NCI-H128 (cell line): ENCODE measurements around the gene UGT1A9.

Source experiments
- DNase-seq: peaks from one replicate; lab custom pipeline; 2025; ENCODE audit not compliant: unreplicated experiment; lab: John Stamatoyannopoulos, UW

UGT1A9 gene

GRCh38 chr2:233758141-233758540 is 86.4 kb downstream of the UGT1A9 start:
- no peak for DNase-seq

DNA sequence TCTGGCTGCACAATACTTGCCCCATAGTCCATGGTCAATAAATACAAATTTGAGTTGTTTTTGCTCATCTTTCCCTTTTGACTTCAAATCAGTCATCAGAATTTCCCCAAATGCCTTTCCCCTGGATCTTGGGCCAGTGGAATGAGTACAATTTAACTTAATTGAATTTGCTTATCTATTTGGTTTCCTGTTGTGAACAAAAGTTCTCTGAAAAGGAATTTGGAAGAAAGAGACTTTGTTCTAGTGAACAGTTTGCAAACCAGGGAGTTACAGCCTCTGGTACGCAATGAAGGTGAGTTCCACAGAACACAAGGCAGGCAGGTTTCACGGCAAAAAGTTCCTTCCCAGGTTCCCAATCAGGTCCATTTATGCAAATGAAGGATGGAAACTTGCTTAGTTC is 87.2 kb downstream of the UGT1A9 start:
- no peak for DNase-seq

DNA sequence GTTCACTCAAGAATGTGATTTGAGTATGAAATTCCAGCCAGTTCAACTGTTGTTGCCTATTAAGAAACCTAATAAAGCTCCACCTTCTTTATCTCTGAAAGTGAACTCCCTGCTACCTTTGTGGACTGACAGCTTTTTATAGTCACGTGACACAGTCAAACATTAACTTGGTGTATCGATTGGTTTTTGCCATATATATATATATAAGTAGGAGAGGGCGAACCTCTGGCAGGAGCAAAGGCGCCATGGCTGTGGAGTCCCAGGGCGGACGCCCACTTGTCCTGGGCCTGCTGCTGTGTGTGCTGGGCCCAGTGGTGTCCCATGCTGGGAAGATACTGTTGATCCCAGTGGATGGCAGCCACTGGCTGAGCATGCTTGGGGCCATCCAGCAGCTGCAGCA is 88.3 kb downstream of the UGT1A9 start, which contains the start of gene UGT1A1:
Gene UGT1A1, plus strand, starts transcription at position 228 of the 400 bp plus-strand sequence. Its CDS starts 18 bp downstream, at position 246.
- no peak for DNase-seq

DNA sequence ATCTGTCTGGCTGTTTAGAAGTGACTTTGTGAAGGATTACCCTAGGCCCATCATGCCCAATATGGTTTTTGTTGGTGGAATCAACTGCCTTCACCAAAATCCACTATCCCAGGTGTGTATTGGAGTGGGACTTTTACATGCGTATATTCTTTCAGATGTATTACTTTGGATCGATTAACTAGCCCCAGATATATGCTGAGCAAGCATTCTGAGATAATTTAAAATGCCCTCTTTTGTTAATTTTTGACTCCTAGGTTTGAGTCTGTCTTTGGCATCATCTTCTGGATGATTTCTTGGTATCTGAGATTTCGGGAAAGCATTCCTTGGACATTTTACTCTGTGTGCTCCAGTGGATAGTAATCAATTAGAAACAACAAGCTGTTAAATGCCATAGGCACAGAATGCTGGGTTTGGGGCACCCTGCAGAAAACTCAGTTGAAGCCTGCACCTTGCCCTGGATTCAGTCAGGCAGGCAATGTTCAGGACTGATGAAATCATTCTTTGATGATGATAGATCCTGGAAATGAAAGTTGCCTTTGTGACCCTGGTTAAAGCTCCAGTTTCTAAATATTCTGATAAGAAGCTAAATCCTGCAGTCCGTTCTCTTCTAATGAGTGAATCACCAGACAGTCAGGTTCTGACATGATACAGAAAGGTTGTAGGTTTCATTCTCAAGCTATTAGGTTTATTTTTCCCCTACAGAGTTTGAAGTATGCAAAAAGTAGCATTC is 89.5 kb downstream of the UGT1A9 start:
- no peak for DNase-seq

- DNase-seq: no peak
These were observed 92.6 kb downstream of the UGT1A9 start for GRCh38 chr2:233764264-233764663.

- DNase-seq: no peak
These were observed 93.1 kb downstream of the UGT1A9 start for GRCh38 chr2:233764761-233765160.

DNA sequence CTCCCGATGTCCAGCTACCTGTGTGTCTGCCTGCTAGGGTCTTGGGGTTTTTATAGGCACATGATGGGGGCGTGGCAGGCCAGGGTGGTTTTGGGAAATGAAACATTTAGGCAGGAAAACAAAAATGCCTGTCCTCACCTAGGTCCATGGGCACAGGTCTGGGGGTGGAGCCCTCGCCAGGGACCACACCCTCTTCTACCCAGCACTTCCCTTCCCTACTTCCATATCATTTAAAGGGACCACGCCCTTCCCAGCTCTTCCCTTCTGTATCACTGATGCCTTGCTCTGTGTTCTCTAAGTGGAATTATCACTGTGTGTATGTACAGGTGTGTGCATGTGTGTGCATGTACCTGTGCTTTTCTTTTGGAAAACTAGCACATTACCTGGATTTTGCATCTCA is 94.7 kb downstream of the UGT1A9 start:
- DNase-seq: no peak

GRCh38 chr2:233768076-233768475 is 96.4 kb downstream of the UGT1A9 start:
- DNase-seq: no peak

DNA sequence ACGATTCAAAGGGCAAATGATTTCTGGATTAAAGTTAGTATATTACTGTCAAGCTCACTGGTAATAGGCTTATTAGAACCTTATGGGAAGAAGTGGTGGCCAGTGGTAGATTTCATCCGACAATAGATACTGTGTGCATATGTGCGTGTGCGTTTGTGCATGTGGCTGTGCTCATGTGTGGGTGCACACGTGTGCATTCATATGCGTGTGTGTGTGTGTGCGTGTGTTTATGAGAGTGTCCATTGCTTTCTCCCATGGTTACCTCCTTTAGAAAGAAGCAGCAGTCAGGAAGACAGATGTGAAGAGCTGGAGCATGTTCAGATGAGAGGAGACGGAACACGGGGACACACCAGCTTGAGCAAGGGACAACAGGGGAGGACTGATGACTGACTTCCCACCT is 97.6 kb downstream of the UGT1A9 start:
- no peak for DNase-seq

DNA sequence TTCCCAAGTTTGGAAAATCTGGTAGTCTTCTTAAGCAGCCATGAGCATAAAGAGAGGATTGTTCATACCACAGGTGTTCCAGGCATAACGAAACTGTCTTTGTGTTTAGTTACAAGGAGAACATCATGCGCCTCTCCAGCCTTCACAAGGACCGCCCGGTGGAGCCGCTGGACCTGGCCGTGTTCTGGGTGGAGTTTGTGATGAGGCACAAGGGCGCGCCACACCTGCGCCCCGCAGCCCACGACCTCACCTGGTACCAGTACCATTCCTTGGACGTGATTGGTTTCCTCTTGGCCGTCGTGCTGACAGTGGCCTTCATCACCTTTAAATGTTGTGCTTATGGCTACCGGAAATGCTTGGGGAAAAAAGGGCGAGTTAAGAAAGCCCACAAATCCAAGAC is 100.5 kb downstream of the UGT1A9 start:
- no peak for DNase-seq

DNA sequence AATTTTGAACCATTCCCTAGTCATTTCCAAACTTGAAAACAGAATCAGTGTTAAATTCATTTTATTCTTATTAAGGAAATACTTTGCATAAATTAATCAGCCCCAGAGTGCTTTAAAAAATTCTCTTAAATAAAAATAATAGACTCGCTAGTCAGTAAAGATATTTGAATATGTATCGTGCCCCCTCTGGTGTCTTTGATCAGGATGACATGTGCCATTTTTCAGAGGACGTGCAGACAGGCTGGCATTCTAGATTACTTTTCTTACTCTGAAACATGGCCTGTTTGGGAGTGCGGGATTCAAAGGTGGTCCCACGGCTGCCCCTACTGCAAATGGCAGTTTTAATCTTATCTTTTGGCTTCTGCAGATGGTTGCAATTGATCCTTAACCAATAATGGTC is 100.9 kb downstream of the UGT1A9 start:
- DNase-seq: no peak

GRCh38 chr2:233773854-233774253 is 102.2 kb downstream of the UGT1A9 start:
- no peak for DNase-seq

- DNase-seq: no peak
These were observed 103.7 kb downstream of the UGT1A9 start for GRCh38 chr2:233775414-233775813.

DNA sequence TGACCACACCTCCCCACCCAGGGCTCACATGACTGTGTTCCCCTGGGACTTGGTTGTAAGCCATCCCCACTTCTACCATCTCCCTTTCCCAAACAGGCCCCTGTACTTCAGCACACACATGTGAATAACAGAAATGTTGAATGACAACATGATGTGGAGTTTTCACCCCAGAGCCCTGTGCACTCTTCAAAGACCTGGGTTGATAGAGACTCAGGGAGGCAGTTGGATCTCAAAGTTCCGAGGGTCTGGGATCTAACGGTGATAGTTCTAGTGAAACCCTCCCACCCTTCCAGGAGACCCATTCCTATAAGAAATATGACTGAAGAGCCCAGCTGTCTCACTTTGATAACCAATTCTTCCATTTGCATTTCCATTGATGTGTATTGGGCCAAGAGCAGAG is 106.3 kb downstream of the UGT1A9 start, which contains the start of gene MROH2A:
Gene MROH2A, plus strand, starts transcription at position 301 of the 400 bp plus-strand sequence. CDS start 1,029 bp downstream, outside the sequence.
- no peak for DNase-seq

DNA sequence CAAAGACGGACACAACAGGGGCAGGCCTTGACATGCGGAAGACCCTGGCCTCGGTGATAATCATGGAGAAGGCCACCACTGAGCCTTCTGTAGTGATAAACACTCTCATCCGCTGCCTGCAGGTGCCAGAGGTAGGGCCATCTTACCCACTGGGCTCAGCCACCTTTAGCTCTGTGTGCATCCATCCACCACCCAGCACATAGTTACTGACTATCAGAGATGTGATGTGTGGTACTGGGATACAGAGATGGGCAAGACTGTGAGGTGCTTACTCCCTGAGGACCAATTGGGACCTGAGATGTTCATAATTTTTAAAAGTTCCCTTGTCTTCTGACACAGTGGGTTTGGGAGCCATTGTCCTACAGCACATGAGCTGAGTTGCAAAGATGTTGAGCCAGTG is 108.0 kb downstream of the UGT1A9 start:
- no peak for DNase-seq

DNA sequence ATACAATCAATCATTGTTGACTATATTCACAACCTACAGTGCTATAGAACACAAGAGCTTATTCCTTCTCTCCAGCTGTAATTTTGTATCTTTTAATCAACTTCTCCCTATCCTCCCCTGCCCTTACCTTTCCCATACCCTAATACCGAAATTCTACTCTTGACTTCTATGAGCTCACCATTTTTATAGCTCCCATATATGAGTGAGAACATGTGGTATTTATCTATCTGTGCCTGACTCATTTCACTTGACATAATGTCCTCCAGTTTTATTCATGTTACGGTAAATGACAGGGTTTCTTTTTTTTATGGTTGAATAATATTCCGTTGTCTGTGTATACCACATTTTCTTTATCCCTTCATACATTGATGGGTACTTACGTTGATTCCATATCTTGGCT is 109.1 kb downstream of the UGT1A9 start:
- no peak for DNase-seq

DNA sequence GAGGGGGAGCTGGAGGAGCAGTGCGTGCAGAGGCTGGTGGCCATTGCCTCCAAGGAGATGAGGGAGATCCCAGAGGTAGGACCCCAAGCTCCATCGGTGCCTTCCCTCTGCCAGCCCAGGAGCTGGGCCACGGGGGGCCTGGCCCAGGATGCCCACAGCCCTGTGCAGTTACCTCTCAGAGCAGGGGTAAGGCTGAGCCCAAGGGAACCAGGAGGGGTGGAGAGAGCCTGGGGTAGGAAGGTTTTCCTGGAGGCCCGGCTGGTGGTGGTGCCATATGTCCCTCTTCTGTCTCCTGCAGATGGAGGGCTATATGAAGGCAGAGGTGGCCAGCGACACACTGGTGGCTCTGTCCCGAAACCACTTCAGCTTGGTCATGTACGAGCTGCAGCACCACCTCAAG is 117.9 kb downstream of the UGT1A9 start:
- no peak for DNase-seq

DNA sequence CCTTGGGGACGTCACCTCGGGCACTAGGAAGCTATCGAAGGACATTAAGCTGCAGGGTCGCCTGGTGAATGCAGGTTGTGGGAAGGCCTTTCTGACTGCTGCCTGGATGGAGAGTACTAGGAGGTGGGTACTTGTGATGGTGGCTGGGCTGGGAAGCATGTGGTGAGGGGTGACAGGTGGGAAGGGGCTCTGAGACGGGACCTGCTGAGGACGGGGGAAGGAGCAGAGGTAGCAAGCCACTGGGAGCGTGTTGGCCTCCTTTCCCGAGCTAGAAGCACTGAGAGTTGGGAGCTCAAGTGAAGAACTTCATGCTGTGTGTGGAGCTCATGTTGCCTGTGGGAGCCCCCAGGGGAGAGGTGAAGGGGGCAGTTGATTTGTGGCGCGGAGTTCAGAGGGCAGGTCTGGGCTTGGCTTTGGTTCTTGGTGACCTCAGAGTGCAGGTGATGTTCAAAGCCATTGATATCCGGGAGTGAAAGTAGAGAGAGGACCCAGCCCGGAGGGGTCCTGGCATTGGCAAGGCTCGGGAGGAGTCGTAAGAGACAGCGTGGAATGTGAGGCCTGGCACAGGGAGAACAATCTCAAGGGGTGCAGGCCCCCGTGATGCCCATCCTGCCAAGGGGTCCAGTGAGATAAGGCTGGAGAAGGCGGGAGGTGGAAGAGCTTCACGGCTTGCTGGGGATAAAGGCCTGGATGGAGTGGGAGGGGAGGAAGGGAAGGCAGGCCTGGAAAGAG is 119.6 kb downstream of the UGT1A9 start:
- DNase-seq: no peak

- DNase-seq: no peak
These were observed 120.2 kb downstream of the UGT1A9 start for GRCh38 chr2:233791883-233792329.

DNA sequence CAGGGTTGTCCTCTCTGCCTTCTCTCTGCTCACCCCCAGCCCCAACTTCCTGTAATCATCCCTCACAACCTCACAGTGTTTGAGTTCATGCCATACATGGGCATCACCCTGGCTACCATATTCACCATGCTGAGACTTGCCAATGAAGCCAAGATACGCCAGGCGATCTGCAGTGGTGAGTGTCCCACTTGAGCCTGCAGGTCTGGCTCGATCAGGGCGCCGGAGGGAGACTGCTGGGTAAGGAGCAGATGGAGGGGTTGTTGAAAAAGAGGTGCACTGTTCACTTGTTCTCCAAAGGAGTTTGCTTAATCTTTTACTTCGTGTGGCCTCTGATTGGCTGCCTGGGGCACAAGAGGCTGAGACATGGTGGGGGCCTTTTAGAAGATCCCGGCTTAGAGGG is 121.0 kb downstream of the UGT1A9 start:
- DNase-seq: no peak

GRCh38 chr2:233793465-233794127 is 121.9 kb downstream of the UGT1A9 start:
- DNase-seq: no peak
